GM13977 (cell line): ENCODE results near the gene EIF4B.
"Not testable (repeated sequence)": the region's sequence is repeated elsewhere in the genome, so short reads cannot be mapped to it uniquely, and the experiment has no call there.

ENCODE experiments used
- DNase-seq: peaks from one replicate; pipeline ENCODE4 v3.0.0; 2012; ENCODE audit warnings: low spot score
- in situ Hi-C: fragments of 300-500 bp; cut with MboI; formaldehyde crosslinking; loops from one replicate; pipeline ENCODE4 v1.12.0; 2022; ENCODE audit warnings: low sequenced_read_pairs, low pct_unique_long_range_greater_than_20kb, mixed read lengths, inconsistent platforms; ENCODE audit not compliant: unreplicated experiment
- TF ChIP-seq, protein P1 (sequence below): IDR thresholded peaks from 2 replicates; pipeline ENCODE4 v1.5.1; 2012; ENCODE audit warnings: mild to moderate bottlenecking, control low read depth; ENCODE audit not compliant: insufficient read depth; ENCODE audit errors: extremely low read depth, missing control alignments

EIF4B gene

GRCh38 chr12:52980096-52980649 is 26.1 kb upstream of the EIF4B start:
- TF ChIP-seq, protein P1, sequence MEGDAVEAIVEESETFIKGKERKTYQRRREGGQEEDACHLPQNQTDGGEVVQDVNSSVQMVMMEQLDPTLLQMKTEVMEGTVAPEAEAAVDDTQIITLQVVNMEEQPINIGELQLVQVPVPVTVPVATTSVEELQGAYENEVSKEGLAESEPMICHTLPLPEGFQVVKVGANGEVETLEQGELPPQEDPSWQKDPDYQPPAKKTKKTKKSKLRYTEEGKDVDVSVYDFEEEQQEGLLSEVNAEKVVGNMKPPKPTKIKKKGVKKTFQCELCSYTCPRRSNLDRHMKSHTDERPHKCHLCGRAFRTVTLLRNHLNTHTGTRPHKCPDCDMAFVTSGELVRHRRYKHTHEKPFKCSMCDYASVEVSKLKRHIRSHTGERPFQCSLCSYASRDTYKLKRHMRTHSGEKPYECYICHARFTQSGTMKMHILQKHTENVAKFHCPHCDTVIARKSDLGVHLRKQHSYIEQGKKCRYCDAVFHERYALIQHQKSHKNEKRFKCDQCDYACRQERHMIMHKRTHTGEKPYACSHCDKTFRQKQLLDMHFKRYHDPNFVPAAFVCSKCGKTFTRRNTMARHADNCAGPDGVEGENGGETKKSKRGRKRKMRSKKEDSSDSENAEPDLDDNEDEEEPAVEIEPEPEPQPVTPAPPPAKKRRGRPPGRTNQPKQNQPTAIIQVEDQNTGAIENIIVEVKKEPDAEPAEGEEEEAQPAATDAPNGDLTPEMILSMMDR: no peak
- in situ Hi-C loops: loop anchor here (25.0 kb wide), 2 partner anchors 393 to 593 kb away; partner anchors contain the start of gene KRT84
- DNase-seq: no peak

GRCh38 chr12:52980650-52981423 is 25.4 kb upstream of the EIF4B start:
- TF ChIP-seq, protein P1: peak; percentile 99
- peak; percentile 85 for DNase-seq
- in situ Hi-C loops: loop anchor here (25.0 kb wide), 2 partner anchors 394 to 594 kb away; partner anchors contain the start of gene KRT84

DNA sequence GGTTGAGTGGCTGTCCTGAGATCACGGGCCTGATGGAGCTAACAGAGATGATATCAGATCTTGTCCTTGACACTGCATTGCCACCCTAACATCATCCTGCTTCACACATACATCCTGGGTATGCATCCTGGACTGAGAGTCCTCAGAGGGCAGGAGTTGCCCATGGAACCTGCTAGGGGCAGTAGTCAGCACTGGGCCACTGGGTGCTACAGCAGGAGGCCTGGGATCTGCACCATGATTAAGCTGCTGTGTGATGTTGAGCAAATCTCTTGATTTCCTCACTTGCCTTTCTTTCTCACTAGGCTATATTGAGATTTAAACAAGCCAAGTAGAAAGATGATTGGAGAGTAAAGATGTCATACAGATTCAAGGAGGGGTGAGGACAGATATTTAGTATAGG is 22.1 kb upstream of the EIF4B start:
- TF ChIP-seq, protein P1: no peak
- DNase-seq: no peak
- in situ Hi-C loops: loop anchor here (25.0 kb wide), 2 partner anchors 397 to 597 kb away; partner anchors contain the start of gene KRT84

GRCh38 chr12:52988898-52989297 is 17.4 kb upstream of the EIF4B start:
- DNase-seq: no peak
- TF ChIP-seq, protein P1: no peak
- in situ Hi-C loops: loop anchor here (25.0 kb wide), 2 partner anchors 402 to 602 kb away; partner anchors contain the start of gene KRT84

- in situ Hi-C loops: loop anchor here (25.0 kb wide), 2 partner anchors 403 to 603 kb away; partner anchors contain the start of gene KRT84
- no peak for DNase-seq
These were observed 16.1 kb upstream of the EIF4B start for GRCh38 chr12:52990206-52990605.

DNA sequence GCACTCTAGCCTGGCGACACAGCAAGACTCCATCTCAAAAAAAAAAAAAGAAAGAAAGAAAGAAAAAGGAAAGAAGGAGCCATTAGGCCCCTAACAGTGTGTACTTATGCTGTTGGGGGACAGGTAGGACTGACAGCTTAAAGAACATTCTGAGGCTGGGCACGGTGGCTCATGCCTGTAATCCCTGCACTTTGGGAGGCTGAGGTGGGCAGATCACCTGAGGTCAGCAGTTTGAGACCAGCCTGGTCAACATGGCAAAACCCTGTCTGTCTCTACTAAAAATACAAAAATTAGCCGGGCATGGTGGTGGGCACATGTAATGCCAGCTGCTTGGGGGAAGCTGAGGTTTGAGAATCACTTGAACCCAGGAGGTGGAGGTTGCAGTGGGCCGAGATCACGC is 14.0 kb upstream of the EIF4B start:
- not testable (repeated sequence) for DNase-seq
- in situ Hi-C loops: loop anchor here (25.0 kb wide), 2 partner anchors 405 to 605 kb away; partner anchors contain the start of gene KRT84

More at GRCh38 chr12:52990206-52990605, 16.1 kb upstream of the EIF4B start:
- TF ChIP-seq, protein P1: no peak
